Sigmoid colon (tissue), 7 donors: ENCODE data around the gene MYRF. TPM values are rescaled to one million over a fixed set of nuclear protein-coding genes. Genes with fewer than 3 reads are reported as not detected.

Experiments
- DNase-seq: peaks from one replicate; pipeline ENCODE4 v3.0.0-alpha.2; 2019
- H3K27ac ChIP-seq, 4 donors: fragments of 200-600 bp; sonication (generic); one replicate each; pipeline ENCODE4 v1.5.1; 2016 to 2019; ENCODE audit warnings: mild to moderate bottlenecking in 1 of 4
- H3K27me3 ChIP-seq, 3 donors: fragments of 200-600 bp; sonication (generic); one replicate each; pipeline ENCODE4 v1.5.1; 2019; ENCODE audit warnings: mild to moderate bottlenecking in 1 of 3
- H3K36me3 ChIP-seq, 4 donors: fragments of 200-600 bp; sonication (generic); one replicate each; pipeline ENCODE4 v1.5.1; 2016 to 2019
- H3K4me1 ChIP-seq, 4 donors: fragments of 200-600 bp; sonication (generic); one replicate each; pipeline ENCODE4 v1.5.1; 2017 to 2019
- H3K4me3 ChIP-seq, 4 donors: fragments of 200-600 bp; sonication (generic); one replicate each; pipeline ENCODE4 v1.5.1; 2017 to 2019; ENCODE audit warnings: mild to moderate bottlenecking in 2 of 4, moderate library complexity in 1 of 4
- H3K9me3 ChIP-seq, 4 donors: fragments of 200-600 bp in 3 of 4; sonication (generic) in 3 of 4; one replicate each; pipeline versions ENCODE4 v1.5.1 to v1.6.1; 2013 to 2019
- EP300 ChIP-seq, 4 donors: sonication (generic); formaldehyde crosslinking; IDR thresholded peaks; one replicate each; pipeline ENCODE4 v1.6.1; 2017; ENCODE audit warnings: antibody characterized with exemption in 4 of 4
- POLR2A ChIP-seq, 2 donors: fragments of 450-650 bp; IDR thresholded peaks; one replicate each; pipeline ENCODE4 v1.6.1; 2016; ENCODE audit warnings: antibody characterized with exemption in 2 of 2, mild to moderate bottlenecking in 2 of 2, moderate library complexity in 2 of 2
- POLR2AphosphoS5 ChIP-seq, 4 donors: sonication (generic); formaldehyde crosslinking; IDR thresholded peaks; one replicate each; pipeline ENCODE4 v1.6.1; 2017; ENCODE audit warnings: antibody characterized with exemption in 4 of 4
- WGBS, 2 donors: extraction: QIAGEN DNeasy Blood & Tissue Kit; methylation state at CpG; one replicate each; pipeline ENCODE4 v1.1.7; 2013; 5-methylcytosine and 5-hydroxymethylcytosine counted together
- intact Hi-C: fragments of 100-400 bp; cut with DNase I; formaldehyde crosslinking; loops from one replicate; pipeline ENCODE4 v1.15.1; 2023
- polyA plus RNA-seq, 3 donors: library from polyadenylated mRNA; stranded (reverse); fragments of 200-250 nt; gene quantifications; one replicate each; pipeline ENCODE4 v1.2.3, GENCODE V29; 2013
- total RNA-seq, 4 donors: library from RNA; depleted of rRNA; stranded (reverse); fragments of >200 nt; gene quantifications; one replicate each; pipeline ENCODE4 v1.1.0, GENCODE V29; 2016
- TF ChIP-seq, protein P1 (sequence below), 4 experiments: fragments of 450-650 bp in 3 of 4; fragments of 200-600 bp in 1 of 4; IDR thresholded peaks; one replicate each; pipeline ENCODE4 v1.5.1; 2016 to 2019; ENCODE audit warnings: antibody characterized with exemption in 4 of 4, mild to moderate bottlenecking in 3 of 4, moderate library complexity in 2 of 4
- donor health status: healthy with polysubstance abuse.
- donor health status: Bipolar disorder and iron deficiency.
- donor health status: healthy.

MYRF gene
- total and polyA plus RNA-seq, 7 donors, result under 0.01 to 6.4 (median 0.66) TPM

DNA sequence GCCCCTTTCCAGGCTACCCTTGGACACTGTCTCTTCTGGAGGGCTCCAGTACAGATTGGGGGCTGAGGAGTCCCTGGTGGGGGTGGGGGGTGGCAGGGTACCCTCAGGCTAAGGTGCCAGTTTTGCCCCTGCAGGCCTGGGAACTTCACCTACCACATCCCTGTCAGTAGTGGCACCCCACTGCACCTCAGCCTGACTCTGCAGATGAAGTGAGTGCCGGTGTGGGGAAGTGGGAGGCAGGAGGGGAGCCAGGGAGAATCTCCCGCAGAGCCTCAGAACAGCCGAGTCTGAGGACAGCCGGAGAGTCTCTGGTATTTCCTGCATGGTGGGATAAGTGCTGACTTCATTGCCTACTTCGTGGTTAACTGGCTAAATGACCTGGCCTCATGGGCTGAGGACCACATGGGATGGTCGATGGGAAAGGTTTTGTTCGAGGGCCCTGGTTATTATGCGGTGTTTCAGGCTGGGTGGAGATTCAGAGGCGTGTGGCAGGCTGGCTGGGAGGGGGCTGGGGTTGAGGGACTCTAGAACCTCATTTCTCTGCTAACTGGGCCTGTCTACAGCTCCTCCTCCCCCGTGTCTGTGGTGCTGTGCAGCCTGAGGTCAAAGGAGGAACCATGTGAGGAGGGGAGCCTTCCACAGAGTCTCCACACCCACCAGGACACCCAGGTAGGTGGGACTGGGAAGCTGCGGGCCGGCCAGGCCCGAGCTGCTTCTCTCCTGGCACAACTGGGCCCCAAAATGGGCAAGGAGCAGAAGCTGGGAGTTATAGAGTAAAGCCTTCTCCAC is 31.5 kb downstream of the MYRF start:
- H3K4me1 ChIP-seq, result no peaks in the 10 kb centered on the region
- TF ChIP-seq EP300 (IDR thresholded peaks at IDR 0.05), result no peak
- TF ChIP-seq POLR2A (IDR thresholded peaks at IDR 0.05), result no peak
- TF ChIP-seq, protein P1, sequence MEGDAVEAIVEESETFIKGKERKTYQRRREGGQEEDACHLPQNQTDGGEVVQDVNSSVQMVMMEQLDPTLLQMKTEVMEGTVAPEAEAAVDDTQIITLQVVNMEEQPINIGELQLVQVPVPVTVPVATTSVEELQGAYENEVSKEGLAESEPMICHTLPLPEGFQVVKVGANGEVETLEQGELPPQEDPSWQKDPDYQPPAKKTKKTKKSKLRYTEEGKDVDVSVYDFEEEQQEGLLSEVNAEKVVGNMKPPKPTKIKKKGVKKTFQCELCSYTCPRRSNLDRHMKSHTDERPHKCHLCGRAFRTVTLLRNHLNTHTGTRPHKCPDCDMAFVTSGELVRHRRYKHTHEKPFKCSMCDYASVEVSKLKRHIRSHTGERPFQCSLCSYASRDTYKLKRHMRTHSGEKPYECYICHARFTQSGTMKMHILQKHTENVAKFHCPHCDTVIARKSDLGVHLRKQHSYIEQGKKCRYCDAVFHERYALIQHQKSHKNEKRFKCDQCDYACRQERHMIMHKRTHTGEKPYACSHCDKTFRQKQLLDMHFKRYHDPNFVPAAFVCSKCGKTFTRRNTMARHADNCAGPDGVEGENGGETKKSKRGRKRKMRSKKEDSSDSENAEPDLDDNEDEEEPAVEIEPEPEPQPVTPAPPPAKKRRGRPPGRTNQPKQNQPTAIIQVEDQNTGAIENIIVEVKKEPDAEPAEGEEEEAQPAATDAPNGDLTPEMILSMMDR (IDR thresholded peaks at IDR 0.05), result no peak
- TF ChIP-seq POLR2AphosphoS5 (IDR thresholded peaks at IDR 0.05), result no peak
- H3K4me3 ChIP-seq, result no peak overlapping the region
- H3K9me3 ChIP-seq, result no peaks in the 10 kb centered on the region
- peaks cover 12 to 56% (median 33%) of the 10 kb centered on the region in 4 donors for H3K36me3 ChIP-seq
- no peaks in the 10 kb centered on the region for H3K27me3 ChIP-seq
- H3K27ac ChIP-seq, result no peak overlapping the region
- 78 to 80% methylated on average over 13 of the region's 13 CpGs for WGBS, 2 donors
- DNase-seq, result no peak
- intact Hi-C loops, result no loop called here

DNA sequence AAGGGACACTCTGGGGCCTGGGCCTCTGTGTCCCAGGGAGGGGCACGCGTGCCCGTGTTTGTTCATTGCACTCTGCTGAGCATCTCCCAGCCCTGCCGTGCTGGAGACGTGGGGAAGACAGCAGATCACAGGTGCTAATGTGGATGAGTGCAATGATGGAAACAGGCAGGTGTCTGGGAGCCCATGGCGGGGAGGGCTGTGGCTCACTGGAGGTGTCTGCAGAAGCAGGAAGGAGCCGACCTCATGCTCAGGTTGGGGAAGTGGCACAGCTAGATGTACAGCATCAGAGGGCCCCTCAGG is 32.0 kb downstream of the MYRF start:
- Histone ChIP-seq H3K27me3 (no peaks in the 10 kb centered on the region), H3K27ac (no peak overlapping the region), H3K4me3 (no peak overlapping the region), H3K36me3 (peaks cover 17 to 62% (median 39%) of the 10 kb centered on the region in 4 donors), H3K9me3 (no peaks in the 10 kb centered on the region), H3K4me1 (no peaks in the 10 kb centered on the region)
- WGBS, 2 donors, result 75 to 83% methylated on average over 7 of the region's 7 CpGs
- TF ChIP-seq, protein P1 (IDR thresholded peaks at IDR 0.05), result no peak
- TF ChIP-seq POLR2AphosphoS5 (IDR thresholded peaks at IDR 0.05) (no peak), POLR2A (IDR thresholded peaks at IDR 0.05) (no peak), EP300 (IDR thresholded peaks at IDR 0.05) (no peak)
- intact Hi-C loops, result no loop called here
- DNase-seq, result no peak

DNA sequence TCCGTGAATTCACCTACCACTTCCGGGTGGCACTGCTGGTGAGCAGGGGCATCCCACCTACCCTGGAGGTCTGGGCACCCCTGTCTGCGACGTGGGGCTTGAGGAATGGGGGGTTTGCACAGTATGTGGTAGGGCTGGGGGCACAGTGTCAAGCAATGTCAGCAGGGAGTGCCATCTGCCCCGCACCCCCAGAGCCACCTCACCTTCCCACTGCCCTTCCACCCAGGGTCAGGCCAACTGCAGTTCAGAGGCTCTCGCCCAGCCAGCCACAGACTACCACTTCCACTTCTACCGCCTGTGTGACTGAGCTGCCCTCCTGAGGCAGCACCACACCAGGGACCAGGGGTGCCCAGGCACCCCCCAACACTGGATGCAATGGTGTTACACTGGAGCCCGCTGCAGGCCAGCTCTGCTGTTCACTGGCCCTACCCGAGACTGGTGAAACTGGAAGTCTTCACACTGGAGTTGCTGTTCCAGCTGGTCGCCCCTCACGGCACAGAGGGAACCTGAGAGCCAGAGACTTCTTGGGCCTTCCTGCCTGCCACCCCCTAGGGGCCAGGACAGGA is 33.5 kb downstream of the MYRF start:
- Histone ChIP-seq H3K4me3 (no peak overlapping the region), H3K36me3 (peaks cover 22 to 73% (median 46%) of the 10 kb centered on the region in 4 donors), H3K27ac (no peak overlapping the region), H3K9me3 (no peaks in the 10 kb centered on the region), H3K4me1 (peaks cover 0 to 1% (median under 1%) of the 10 kb centered on the region in 4 donors), H3K27me3 (no peaks in the 10 kb centered on the region)
- 87 to 91% methylated on average over 11 of the region's 11 CpGs for whole genome bisulfite sequencing, 2 donors
- peak; percentile 53 for DNase-seq
- TF ChIP-seq POLR2AphosphoS5 (IDR thresholded peaks at IDR 0.05) (no peak), EP300 (IDR thresholded peaks at IDR 0.05) (no peak), POLR2A (IDR thresholded peaks at IDR 0.05) (no peak)
- TF ChIP-seq, protein P1 (IDR thresholded peaks at IDR 0.05), result no peak
- intact Hi-C loops, result no loop called here

DNA sequence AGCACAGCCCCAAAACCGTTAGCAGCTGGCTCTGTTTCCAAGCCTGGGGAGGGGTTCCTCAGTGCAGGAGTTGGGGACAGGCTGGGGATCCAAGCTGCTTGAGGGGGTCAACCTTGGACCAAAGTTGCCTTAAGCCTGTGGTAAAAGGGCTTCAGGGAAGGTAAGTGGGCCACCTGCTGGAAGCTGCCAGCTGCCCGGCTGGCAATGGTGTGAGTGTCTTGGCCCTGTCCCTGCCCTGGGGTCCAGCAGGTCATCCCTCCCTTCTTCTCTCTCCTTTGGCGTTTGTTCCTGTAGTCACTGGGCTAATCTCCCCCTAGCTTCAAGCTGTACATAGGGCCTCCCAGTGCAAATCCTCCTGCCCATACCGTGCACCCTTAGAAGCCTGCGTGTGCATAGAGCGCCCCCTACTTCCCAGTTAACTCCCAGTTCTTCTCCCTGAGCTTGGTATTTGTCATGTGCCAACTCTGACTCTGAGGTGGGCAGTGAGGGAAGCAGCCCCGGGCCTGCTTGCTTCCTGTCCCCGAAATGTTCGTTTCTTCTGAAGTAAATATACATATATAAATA is 35.6 kb downstream of the MYRF start:
- intact Hi-C loops, result no loop called here
- WGBS, 2 donors, result 50 to 60% methylated on average over 9 of the region's 9 CpGs
- no peaks in the 10 kb centered on the region for H3K27me3 ChIP-seq
- no peak for DNase-seq
- TF ChIP-seq POLR2AphosphoS5 (IDR thresholded peaks at IDR 0.05) (no peak), EP300 (IDR thresholded peaks at IDR 0.05) (no peak), POLR2A (IDR thresholded peaks at IDR 0.05) (no peak)
- TF ChIP-seq, protein P1 (IDR thresholded peaks at IDR 0.05), result no peak
- H3K4me3 ChIP-seq, result no peak overlapping the region
- H3K36me3 ChIP-seq, result peaks cover 22 to 71% (median 46%) of the 10 kb centered on the region in 4 donors
- no peaks in the 10 kb centered on the region for H3K9me3 ChIP-seq
- peaks cover 0 to 15% (median 12%) of the 10 kb centered on the region in 4 donors for H3K4me1 ChIP-seq
- H3K27ac ChIP-seq, result no peak overlapping the region
